HEK293 (cell line): ENCODE results near the gene ITGA2B.

ENCODE experiments used
- CTCF ChIA-PET: fragments of 350-600 bp; formaldehyde crosslinking; extraction: SDS; loops from one replicate; lab custom pipeline; 2021; ENCODE audit warnings: antibody characterized with exemption; lab: Yijun Ruan, JAX
- POLR2A ChIA-PET: fragments of 300-600 bp; formaldehyde crosslinking; extraction: SDS; loops from one replicate; lab custom pipeline; 2020; ENCODE audit warnings: antibody characterized with exemption, inconsistent platforms; lab: Yijun Ruan, JAX
- H3K27ac ChIP-seq: fragments of 200-500 bp; sonication (Bioruptor generic); 2 replicates; pipeline ENCODE4 v1.5.1; 2014; ENCODE audit warnings: low read depth, low read length, control low read depth, inconsistent platforms; ENCODE audit errors: extremely low read depth
- H3K36me3 ChIP-seq, 2 experiments: fragments of 200-500 bp in 1 of 2; sonication (Bioruptor generic) in 1 of 2; 1 replicate in 1 of 2; 2 replicates in 1 of 2; pipeline ENCODE4 v1.5.1; 2014 to 2017; ENCODE audit warnings: inconsistent platforms in 2 of 2, low read length in 2 of 2; ENCODE audit not compliant: control insufficient read depth in 2 of 2, insufficient read depth in 1 of 2
- H3K4me1 ChIP-seq: fragments of 200-500 bp; sonication (Bioruptor generic); 2 replicates; pipeline ENCODE4 v1.5.1; 2014; ENCODE audit warnings: mild to moderate bottlenecking, low read length, inconsistent platforms; ENCODE audit not compliant: control insufficient read depth, insufficient read depth
- H3K4me3 ChIP-seq: 2 replicates; pipeline ENCODE4 v1.5.1; 2011; ENCODE audit warnings: low read depth, mild to moderate bottlenecking, control low read depth, low read length, moderate library complexity
- H3K9me3 ChIP-seq: fragments of 200-500 bp; sonication (Bioruptor generic); 2 replicates; pipeline ENCODE4 v1.5.1; 2014; ENCODE audit warnings: low read depth, low read length, inconsistent platforms; ENCODE audit not compliant: control insufficient read depth, insufficient read depth
- AEBP2 ChIP-seq: fragments of 450-650 bp; formaldehyde crosslinking; IDR thresholded peaks from 2 replicates; pipeline ENCODE4 v1.5.1; 2016; ENCODE audit warnings: missing biosample characterization, missing genetic modification characterization, borderline replicate concordance
- ATF2 ChIP-seq: fragments of 450-650 bp; formaldehyde crosslinking; IDR thresholded peaks from 2 replicates; pipeline ENCODE4 v1.5.1; 2016; ENCODE audit warnings: missing biosample characterization, missing genetic modification characterization, low read depth
- CTCF ChIP-seq: fragments of 450-650 bp; formaldehyde crosslinking; IDR thresholded peaks from 2 replicates; pipeline ENCODE4 v1.5.1; 2016; ENCODE audit warnings: missing biosample characterization, missing genetic modification characterization
- EGR2 ChIP-seq: fragments of 450-650 bp; formaldehyde crosslinking; IDR thresholded peaks from 2 replicates; pipeline ENCODE4 v1.5.1; 2016; ENCODE audit warnings: low read depth, missing biosample characterization, missing genetic modification characterization
- HOXD13 ChIP-seq: sonication (generic); formaldehyde crosslinking; IDR thresholded peaks from 2 replicates; pipeline ENCODE4 v1.8.0; 2022; ENCODE audit warnings: missing genetic modification reagents, borderline replicate concordance
- PRDM4 ChIP-seq: fragments of 450-650 bp; formaldehyde crosslinking; IDR thresholded peaks from 2 replicates; pipeline ENCODE4 v1.5.1; 2017; ENCODE audit warnings: missing biosample characterization, missing genetic modification characterization
- SCRT1 ChIP-seq: fragments of 450-650 bp; formaldehyde crosslinking; IDR thresholded peaks from 2 replicates; pipeline ENCODE4 v1.5.1; 2016; ENCODE audit warnings: missing biosample characterization, missing genetic modification characterization, borderline replicate concordance
- SP2 ChIP-seq: fragments of 450-650 bp; formaldehyde crosslinking; IDR thresholded peaks from 2 replicates; pipeline ENCODE4 v1.5.1; 2016; ENCODE audit warnings: missing biosample characterization, missing genetic modification characterization
- ZBTB17 ChIP-seq: fragments of 450-650 bp; formaldehyde crosslinking; IDR thresholded peaks from 2 replicates; pipeline ENCODE4 v1.5.1; 2016; ENCODE audit warnings: missing biosample characterization, missing genetic modification characterization
- ZBTB26 ChIP-seq: fragments of 450-650 bp; formaldehyde crosslinking; optimal IDR thresholded peaks from 2 replicates; pipeline ENCODE3; 2016; ENCODE audit warnings: missing biosample characterization, mild to moderate bottlenecking, missing genetic modification characterization
- ZBTB49 ChIP-seq: fragments of 450-650 bp; formaldehyde crosslinking; IDR thresholded peaks from 2 replicates; pipeline ENCODE4 v1.5.1; 2016; ENCODE audit warnings: missing biosample characterization, missing genetic modification characterization, low read depth
- ZIC2 ChIP-seq: fragments of 450-650 bp; formaldehyde crosslinking; IDR thresholded peaks from 2 replicates; pipeline ENCODE4 v1.5.1; 2016; ENCODE audit warnings: missing biosample characterization, missing genetic modification characterization
- ZNF140 ChIP-seq: fragments of 450-650 bp; formaldehyde crosslinking; IDR thresholded peaks from 2 replicates; pipeline ENCODE4 v1.5.1; 2016; ENCODE audit warnings: missing biosample characterization, missing genetic modification characterization
- ZNF155 ChIP-seq: fragments of 450-650 bp; formaldehyde crosslinking; IDR thresholded peaks from 2 replicates; pipeline ENCODE4 v1.5.1; 2016; ENCODE audit warnings: missing biosample characterization, missing genetic modification characterization
- ZNF2 ChIP-seq: fragments of 450-650 bp; formaldehyde crosslinking; IDR thresholded peaks from 2 replicates; pipeline ENCODE4 v1.5.1; 2016; ENCODE audit warnings: missing biosample characterization, missing genetic modification characterization
- ZNF266 ChIP-seq: fragments of 450-650 bp; formaldehyde crosslinking; IDR thresholded peaks from 2 replicates; pipeline ENCODE4 v1.5.1; 2016; ENCODE audit warnings: missing biosample characterization, missing genetic modification characterization, low read depth
- ZNF544 ChIP-seq: fragments of 450-650 bp; formaldehyde crosslinking; IDR thresholded peaks from 2 replicates; pipeline ENCODE4 v1.5.0; 2017; ENCODE audit warnings: missing biosample characterization, missing genetic modification characterization
- ZNF555 ChIP-seq: fragments of 450-650 bp; formaldehyde crosslinking; conservative IDR thresholded peaks from 2 replicates; pipeline ENCODE4 v1.5.1; 2017; ENCODE audit warnings: missing biosample characterization, mild to moderate bottlenecking, missing genetic modification characterization, inconsistent platforms
- ZNF561 ChIP-seq: fragments of 450-650 bp; IDR thresholded peaks from 2 replicates; pipeline ENCODE4 v1.5.1; 2018; ENCODE audit warnings: missing biosample characterization, missing genetic modification characterization, borderline replicate concordance
- ZNF629 ChIP-seq: fragments of 450-650 bp; formaldehyde crosslinking; IDR thresholded peaks from 2 replicates; pipeline ENCODE4 v1.5.1; 2017; ENCODE audit warnings: missing biosample characterization, missing genetic modification characterization
- ZNF677 ChIP-seq: fragments of 450-650 bp; IDR thresholded peaks from 2 replicates; pipeline ENCODE4 v1.5.0; 2018; ENCODE audit warnings: missing biosample characterization, mild to moderate bottlenecking, missing genetic modification characterization, moderate library complexity
- ZNF843 ChIP-seq: fragments of 450-650 bp; formaldehyde crosslinking; IDR thresholded peaks from 2 replicates; pipeline ENCODE4 v1.5.1; 2016; ENCODE audit warnings: missing biosample characterization, missing genetic modification characterization
- ZSCAN16 ChIP-seq: fragments of 450-650 bp; formaldehyde crosslinking; IDR thresholded peaks from 2 replicates; pipeline ENCODE4 v1.5.1; 2016; ENCODE audit warnings: missing biosample characterization, missing genetic modification characterization
- ZSCAN5A ChIP-seq: fragments of 450-650 bp; formaldehyde crosslinking; IDR thresholded peaks from 2 replicates; pipeline ENCODE4 v1.5.1; 2016; ENCODE audit warnings: missing biosample characterization, missing genetic modification characterization

ITGA2B gene

GRCh38 chr17:44360826-44361225, 28.6 kb downstream of the ITGA2B start:
- no peaks in the 10 kb centered on the region for H3K9me3 ChIP-seq
- H3K4me1 ChIP-seq, result peaks cover 21% of the 10 kb centered on the region
- H3K4me3 ChIP-seq, result no peak overlapping the region
- peak overlapping the region; percentile 45; the same call in 1 of the 2 replicates for H3K27ac ChIP-seq
- POLR2A ChIA-PET, result interaction anchor here (0.8 to 4.7 kb wide), 2 partner anchors 16 to 24 kb away, joined by 3 to 23 read pairs; partner anchors contain the start of gene GRN
- peaks cover 0 to 14% of the 10 kb centered on the region in 2 experiments; a peak in 2 of 3 replicates for H3K36me3 ChIP-seq
- CTCF ChIA-PET, result interaction anchor here (1.0 to 4.5 kb wide), 5 partner anchors 10 to 157 kb away, joined by 4 to 21 read pairs (median 7); partner anchors contain the start of gene GRN
- TF ChIP-seq EGR2 (tag by site-specific recombination) (0 out of 2 replicates have a peak, but pooled peaks have one; percentile 9), ZNF544 (no peak), AEBP2 (tag by site-specific recombination) (no peak), ZNF555 (no peak), ATF2 (tag by site-specific recombination) (no peak), ZNF561 (no peak), ZBTB49 (tag by site-specific recombination) (no peak), ZNF2 (tag by site-specific recombination) (no peak), ZSCAN16 (no peak), ZNF629 (tag by site-specific recombination) (no peak), ZBTB26 (tag by site-specific recombination) (no peak), ZNF155 (tag by site-specific recombination) (no peak), ZNF677 (no peak), SCRT1 (no peak), PRDM4 (tag by site-specific recombination) (no peak), HOXD13 (CRISPR knock-in tag) (no peak), ZSCAN5A (tag by site-specific recombination) (no peak), ZIC2 (no peak), ZNF266 (tag by site-specific recombination) (no peak), SP2 (tag by site-specific recombination) (no peak), ZBTB17 (tag by site-specific recombination) (no peak), ZNF140 (tag by site-specific recombination) (no peak), CTCF (tag by site-specific recombination) (no peak), ZNF843 (tag by site-specific recombination) (no peak)
